GM12865 (cell line): Measurements from ENCODE around the gene MAPKBP1.

Experiments used
- DNase-seq: peaks from one replicate; pipeline ENCODE4 v3.0.0; 2010; ENCODE audit warnings: low read depth
- H3K4me3 ChIP-seq: 2 replicates; pipeline ENCODE4 v1.5.1; 2011; ENCODE audit warnings: mild to moderate bottlenecking, low read depth, low read length, control low read depth
- TF ChIP-seq, protein P1 (sequence below): IDR thresholded peaks from 2 replicates; pipeline ENCODE4 v1.5.1; 2011; ENCODE audit warnings: low read length, control low read depth, low read depth, inconsistent platforms; ENCODE audit not compliant: insufficient read depth; ENCODE audit errors: missing control alignments

The MAPKBP1 gene

GRCh38 chr15:41872166-41872747 lies 98.0 kb downstream of the MAPKBP1 start:
- TF ChIP-seq, protein P1, sequence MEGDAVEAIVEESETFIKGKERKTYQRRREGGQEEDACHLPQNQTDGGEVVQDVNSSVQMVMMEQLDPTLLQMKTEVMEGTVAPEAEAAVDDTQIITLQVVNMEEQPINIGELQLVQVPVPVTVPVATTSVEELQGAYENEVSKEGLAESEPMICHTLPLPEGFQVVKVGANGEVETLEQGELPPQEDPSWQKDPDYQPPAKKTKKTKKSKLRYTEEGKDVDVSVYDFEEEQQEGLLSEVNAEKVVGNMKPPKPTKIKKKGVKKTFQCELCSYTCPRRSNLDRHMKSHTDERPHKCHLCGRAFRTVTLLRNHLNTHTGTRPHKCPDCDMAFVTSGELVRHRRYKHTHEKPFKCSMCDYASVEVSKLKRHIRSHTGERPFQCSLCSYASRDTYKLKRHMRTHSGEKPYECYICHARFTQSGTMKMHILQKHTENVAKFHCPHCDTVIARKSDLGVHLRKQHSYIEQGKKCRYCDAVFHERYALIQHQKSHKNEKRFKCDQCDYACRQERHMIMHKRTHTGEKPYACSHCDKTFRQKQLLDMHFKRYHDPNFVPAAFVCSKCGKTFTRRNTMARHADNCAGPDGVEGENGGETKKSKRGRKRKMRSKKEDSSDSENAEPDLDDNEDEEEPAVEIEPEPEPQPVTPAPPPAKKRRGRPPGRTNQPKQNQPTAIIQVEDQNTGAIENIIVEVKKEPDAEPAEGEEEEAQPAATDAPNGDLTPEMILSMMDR, result no peak
- DNase-seq, result no peak
- no peak overlapping the region for H3K4me3 ChIP-seq

DNA sequence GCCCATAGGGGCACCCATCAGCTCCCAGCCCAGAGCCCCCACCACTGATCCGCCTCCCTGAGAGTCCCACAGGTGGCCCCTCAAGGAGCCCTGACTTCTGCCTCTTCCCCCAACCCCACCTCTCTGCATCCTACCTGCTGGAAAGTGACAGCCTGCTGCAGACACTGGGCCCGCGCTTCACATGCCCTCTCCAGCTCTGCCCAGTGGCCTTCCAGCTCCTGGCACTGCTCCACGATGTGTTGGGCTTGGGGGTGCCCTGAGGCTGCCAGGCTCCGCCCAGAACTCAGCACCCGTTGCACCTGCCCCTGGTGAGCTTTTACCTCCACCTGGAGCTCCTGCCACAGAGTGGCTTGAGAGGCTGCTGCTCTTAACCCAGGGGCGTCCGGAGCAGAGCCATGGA lies 99.4 kb downstream of the MAPKBP1 start:
- H3K4me3 ChIP-seq, result no peak overlapping the region
- TF ChIP-seq, protein P1, result no peak
- no peak for DNase-seq

DNA sequence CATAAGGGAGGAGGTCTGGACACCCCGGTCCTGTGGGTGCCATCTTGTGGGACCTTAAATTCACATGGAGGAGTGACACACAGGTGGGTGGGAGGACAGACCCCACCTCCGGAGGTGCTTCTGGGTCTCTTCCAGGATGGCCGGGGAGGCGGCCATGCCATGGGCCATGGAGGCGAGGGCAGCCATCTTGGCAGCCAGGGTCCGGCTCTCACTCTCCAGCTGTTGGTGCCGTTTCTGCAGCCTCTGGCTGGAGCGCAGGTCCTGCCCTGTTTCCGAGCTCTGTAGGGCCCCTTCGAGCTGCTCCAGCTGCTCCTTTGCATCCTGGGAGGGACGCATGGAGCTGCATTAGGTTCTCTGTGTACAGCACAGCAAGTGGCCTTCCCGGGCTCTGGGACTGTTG lies 100.5 kb downstream of the MAPKBP1 start:
- no peak overlapping the region for H3K4me3 ChIP-seq
- no peak for DNase-seq
- TF ChIP-seq, protein P1, result no peak

- no peak for DNase-seq
- TF ChIP-seq, protein P1, result no peak
Observed at GRCh38 chr15:41876007-41876406, 101.7 kb downstream of the MAPKBP1 start.

DNA sequence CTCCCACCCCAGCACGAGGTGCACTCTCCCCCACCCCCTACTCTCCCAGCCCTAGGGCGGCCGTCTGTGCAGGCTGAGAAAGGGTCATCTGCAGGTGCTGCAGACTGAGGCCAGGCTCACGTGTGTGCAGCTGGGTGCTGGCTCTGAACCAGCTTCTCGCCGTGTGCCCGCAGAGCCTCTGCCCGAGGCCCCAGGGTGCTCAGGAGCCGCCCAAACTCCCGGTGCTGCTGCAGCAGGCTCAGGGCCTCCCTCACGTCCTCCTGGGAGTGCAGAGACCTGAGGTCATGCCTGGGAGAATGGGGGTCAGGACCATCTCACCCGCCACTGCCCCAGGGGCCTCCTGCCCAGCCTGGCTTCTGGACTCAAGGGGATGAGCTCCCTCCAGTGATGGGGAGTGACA lies 102.4 kb downstream of the MAPKBP1 start:
- TF ChIP-seq, protein P1, result no peak
- DNase-seq, result no peak
- no peak overlapping the region for H3K4me3 ChIP-seq

More at GRCh38 chr15:41876007-41876406, 101.7 kb downstream of the MAPKBP1 start:
- H3K4me3 ChIP-seq, result no peak overlapping the region
